A673 (cell line): Measurements from ENCODE around the gene SRP72.

Source experiments
- CTCF ChIP-seq: fragments of 300-800, 200-600 bp; sonication (generic); conservative IDR thresholded peaks from 2 replicates; pipeline ENCODE4 v1.5.1; 2017; ENCODE audit warnings: low read depth, mild to moderate bottlenecking, antibody characterized with exemption, low read length, moderate library complexity, mixed read lengths
- EZH2 ChIP-seq: fragments of 200-600 bp; sonication (generic); IDR thresholded peaks from 2 replicates; pipeline ENCODE4 v1.6.1; 2017; ENCODE audit warnings: borderline replicate concordance, low read depth, mild to moderate bottlenecking, mixed read lengths, antibody characterized with exemption, low read length; ENCODE audit not compliant: poor library complexity, severe bottlenecking

DNA sequence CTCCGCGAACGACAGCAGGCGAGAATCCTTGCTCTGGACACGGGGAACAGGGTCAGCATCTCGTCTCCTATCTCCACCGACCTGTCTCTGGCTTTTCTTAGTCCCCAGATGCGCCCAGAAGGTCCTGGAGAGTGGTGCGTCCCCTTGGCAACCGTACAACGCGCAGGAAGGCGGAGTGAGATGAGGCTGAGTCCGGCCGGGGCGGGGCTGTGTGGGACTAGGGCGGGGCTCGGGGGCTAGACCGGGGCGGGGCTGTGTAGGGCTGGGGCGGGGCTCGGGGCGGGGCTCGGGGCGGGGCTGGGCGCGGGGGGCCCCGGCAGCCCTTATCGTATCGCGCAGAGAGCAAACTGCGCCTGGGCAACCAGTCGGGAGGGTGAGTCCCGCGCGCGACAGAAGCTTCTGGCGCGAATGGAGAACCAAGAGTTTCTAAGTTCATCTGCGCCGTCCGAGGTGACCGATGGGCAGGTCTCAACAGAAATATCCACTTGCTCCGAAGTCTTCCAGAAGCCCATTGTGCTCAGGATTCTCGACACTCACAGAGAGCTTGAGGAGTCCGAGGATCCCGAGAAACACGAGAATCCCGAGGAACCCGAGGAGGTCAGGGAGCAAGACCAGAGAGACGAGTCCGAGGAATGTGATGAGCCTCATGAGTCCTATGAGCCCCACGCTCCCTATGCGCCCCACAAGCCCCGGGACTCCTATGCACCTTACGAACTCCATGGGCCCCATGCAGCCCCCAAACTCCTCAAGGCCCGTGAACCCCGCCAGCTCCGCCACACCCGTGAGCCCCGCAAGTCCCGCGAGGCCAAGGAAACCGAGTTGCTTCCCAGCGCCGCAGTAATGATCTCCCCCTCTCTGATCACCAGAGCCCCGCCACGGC is 63.1 kb downstream of the SRP72 start:
- TF ChIP-seq CTCF (no peak), EZH2 (no peak)
